ENCODE data around the gene RAET1G.

DNA sequence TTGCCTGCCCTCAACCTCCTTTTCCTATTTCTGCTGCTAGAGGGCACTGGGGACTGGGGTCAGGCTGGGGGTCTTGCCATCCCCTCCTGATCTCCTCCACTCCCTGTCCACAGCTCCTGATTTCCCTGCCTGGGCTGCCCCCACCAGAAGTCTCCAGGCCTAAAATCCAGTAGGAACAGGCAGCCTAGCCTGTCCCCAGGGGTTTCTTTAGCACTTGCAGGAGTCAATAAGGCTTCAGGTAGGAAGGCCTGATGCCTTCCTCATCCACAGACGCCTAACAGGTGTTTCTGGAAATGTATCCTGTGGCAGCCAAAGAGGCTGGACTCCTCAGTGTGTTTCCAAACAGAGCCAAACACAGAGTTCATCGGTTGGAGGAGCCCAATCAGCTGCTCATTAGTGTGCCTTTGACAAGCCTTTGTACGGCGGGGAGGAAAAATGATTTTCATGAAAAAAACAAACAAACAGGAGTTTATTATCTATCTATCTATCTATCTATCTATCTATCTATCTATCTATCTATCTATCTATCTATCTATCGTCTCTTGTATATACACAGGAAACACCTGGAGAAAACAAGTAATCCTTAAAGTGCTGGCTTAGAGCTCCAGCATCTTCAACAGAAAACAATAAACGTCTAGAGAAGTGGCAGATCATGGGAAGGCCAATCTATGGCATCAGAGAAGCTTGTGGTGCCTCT is 21.3 kb downstream of the RAET1G start:
- TF ChIP-seq, protein P1, sequence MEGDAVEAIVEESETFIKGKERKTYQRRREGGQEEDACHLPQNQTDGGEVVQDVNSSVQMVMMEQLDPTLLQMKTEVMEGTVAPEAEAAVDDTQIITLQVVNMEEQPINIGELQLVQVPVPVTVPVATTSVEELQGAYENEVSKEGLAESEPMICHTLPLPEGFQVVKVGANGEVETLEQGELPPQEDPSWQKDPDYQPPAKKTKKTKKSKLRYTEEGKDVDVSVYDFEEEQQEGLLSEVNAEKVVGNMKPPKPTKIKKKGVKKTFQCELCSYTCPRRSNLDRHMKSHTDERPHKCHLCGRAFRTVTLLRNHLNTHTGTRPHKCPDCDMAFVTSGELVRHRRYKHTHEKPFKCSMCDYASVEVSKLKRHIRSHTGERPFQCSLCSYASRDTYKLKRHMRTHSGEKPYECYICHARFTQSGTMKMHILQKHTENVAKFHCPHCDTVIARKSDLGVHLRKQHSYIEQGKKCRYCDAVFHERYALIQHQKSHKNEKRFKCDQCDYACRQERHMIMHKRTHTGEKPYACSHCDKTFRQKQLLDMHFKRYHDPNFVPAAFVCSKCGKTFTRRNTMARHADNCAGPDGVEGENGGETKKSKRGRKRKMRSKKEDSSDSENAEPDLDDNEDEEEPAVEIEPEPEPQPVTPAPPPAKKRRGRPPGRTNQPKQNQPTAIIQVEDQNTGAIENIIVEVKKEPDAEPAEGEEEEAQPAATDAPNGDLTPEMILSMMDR (IDR thresholded peaks at IDR 0.05): no peak
- TF ChIP-seq POLR2A (IDR thresholded peaks at IDR 0.05) (no peak), POLR2AphosphoS5 (IDR thresholded peaks at IDR 0.05) (no peak)
